ENCODE measurements around the gene MEN1.
"Not testable (repeated sequence)": the region's sequence is repeated elsewhere in the genome, so short reads cannot be mapped to it uniquely, and the experiment has no call there.

MEN1 gene

GRCh38 chr11:64845776-64846129, 35.4 kb upstream of the MEN1 start:
- ATAC-seq, result not testable (repeated sequence)

GRCh38 chr11:64845129-64845775, 34.9 kb upstream of the MEN1 start:
- DNase-seq, result no peak
- ATAC-seq, result no peak

More at GRCh38 chr11:64845776-64846129, 35.4 kb upstream of the MEN1 start:
- not testable (repeated sequence) for DNase-seq

GRCh38 chr11:64844330-64845128, 34.2 kb upstream of the MEN1 start, which contains the start of gene CDC42BPG:
TSS of gene CDC42BPG (minus strand) at chr11:64844653. CDS start at chr11:64844569, 84 bp downstream.
- ATAC-seq, result peak; percentile 58
- peak; percentile 78 for DNase-seq

- ATAC-seq (no peak), DNase-seq (no peak)
These were observed 33.5 kb upstream of the MEN1 start for GRCh38 chr11:64843686-64844329.

- ATAC-seq, result no peak
- no peak for DNase-seq
These were observed 32.7 kb upstream of the MEN1 start for GRCh38 chr11:64842851-64843685.

GRCh38 chr11:64842366-64842759, 32.0 kb upstream of the MEN1 start:
- no peak for DNase-seq

GRCh38 chr11:64841592-64842365, 31.4 kb upstream of the MEN1 start:
- ATAC-seq, result no peak

More at GRCh38 chr11:64842366-64842759, 32.0 kb upstream of the MEN1 start:
- no peak for ATAC-seq

GRCh38 chr11:64839887-64840782, 29.8 kb upstream of the MEN1 start:
- ATAC-seq (no peak), DNase-seq (no peak)

More at GRCh38 chr11:64841592-64842365, 31.4 kb upstream of the MEN1 start:
- DNase-seq, result no peak

GRCh38 chr11:64839335-64839734, 29.0 kb upstream of the MEN1 start:
- DNase-seq, result no peak
- no peak for ATAC-seq

GRCh38 chr11:64838600-64839334, 28.4 kb upstream of the MEN1 start:
- DNase-seq (no peak), ATAC-seq (no peak)

- ATAC-seq (no peak), DNase-seq (no peak)
These were observed 27.6 kb upstream of the MEN1 start for GRCh38 chr11:64837887-64838351.

- ATAC-seq (no peak), DNase-seq (no peak)
These were observed 26.2 kb upstream of the MEN1 start for GRCh38 chr11:64836448-64837072.

GRCh38 chr11:64835616-64836447, 25.5 kb upstream of the MEN1 start:
- ATAC-seq (no peak), DNase-seq (no peak)

- ATAC-seq, result no peak
- DNase-seq, result no peak
These were observed 24.6 kb upstream of the MEN1 start for GRCh38 chr11:64834723-64835615.

- ATAC-seq (no peak), DNase-seq (no peak)
These were observed 23.8 kb upstream of the MEN1 start for GRCh38 chr11:64834031-64834722.

- ATAC-seq (no peak), DNase-seq (no peak)
These were observed 23.2 kb upstream of the MEN1 start for GRCh38 chr11:64833509-64833908.

- DNase-seq (no peak), ATAC-seq (no peak)
These were observed 22.8 kb upstream of the MEN1 start for GRCh38 chr11:64833198-64833502.
